ENCODE data around the gene ISM2. TPM values are rescaled to one million over a fixed set of nuclear protein-coding genes. Genes with fewer than 3 reads are reported as not detected.

The ISM2 gene
- total and polyA plus RNA-seq, 9 of the 15 experiments (the other 6 are each of a cell fraction or from before 2014, with no cell fraction given): 0.08 to 0.11 TPM; not detected in 7

DNA sequence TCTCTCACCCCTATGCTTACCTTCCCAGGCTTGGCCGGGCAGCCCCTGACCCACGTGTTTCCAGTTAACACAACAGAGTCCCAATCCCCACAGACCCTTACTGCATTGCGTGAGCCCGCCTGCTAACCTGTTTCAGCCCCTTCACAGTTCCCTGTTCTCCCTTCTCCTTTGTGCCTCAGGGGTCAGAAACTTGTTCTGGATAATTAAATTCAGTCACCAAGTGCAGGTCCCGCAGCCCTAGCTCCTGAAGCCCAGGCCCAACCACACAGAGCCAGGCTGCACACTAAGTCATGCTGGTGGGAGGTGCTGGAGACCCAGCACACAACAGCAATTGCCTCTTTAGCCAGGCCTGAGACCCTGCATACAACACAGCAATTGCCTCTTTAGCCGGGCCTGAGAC, 9.6 kb downstream of the ISM2 start:
- intact Hi-C loops (cut with micrococcal nuclease): no loop called here

More for the DNA sequence above, 9.6 kb downstream of the ISM2 start:
- FAIRE-seq: no peak
- peaks cover 10 to 36% of the 10 kb centered on the region in 2 experiments; a peak in 4 of 5 replicates for H3K27me3 ChIP-seq (ENCODE audit: control insufficient read depth in 2 of 2, insufficient read depth in 2 of 2, low read length in 2 of 2)
- in situ Hi-C loops (cut with MboI): no loop called here
- TF ChIP-seq PTRF (tag; IDR thresholded peaks at IDR 0.05) (no peak), ZNF217 (CRISPR knock-in tag; IDR thresholded peaks at IDR 0.05) (no peak), KDM5B (IDR thresholded peaks at IDR 0.05; ENCODE audit: insufficient replicate concordance, low read depth, low read length) (no peak), CTBP1 (IDR thresholded peaks at IDR 0.05; ENCODE audit: borderline replicate concordance) (no peak), ZBTB1 (CRISPR knock-in tag; IDR thresholded peaks at IDR 0.05; ENCODE audit: borderline replicate concordance, low read depth) (no peak), ZKSCAN3 (CRISPR knock-in tag; IDR thresholded peaks at IDR 0.05) (no peak), RBM25 (IDR thresholded peaks at IDR 0.05; ENCODE audit: low read depth, low read length, severe bottlenecking) (no peak), TBP (optimal IDR thresholded peaks at IDR 0.05; ENCODE audit: low read depth, low read length) (no peak), ETS2 (tag; IDR thresholded peaks at IDR 0.05; ENCODE audit: borderline replicate concordance, poor library complexity, severe bottlenecking) (no peak), SMARCA5 (IDR thresholded peaks at IDR 0.05) (no peak), MXI1 (IDR thresholded peaks at IDR 0.05; ENCODE audit: low read depth, low read length) (no peak), ZNF12 (CRISPR knock-in tag; IDR thresholded peaks at IDR 0.05) (no peak), TRIM24 (IDR thresholded peaks at IDR 0.05) (no peak)
- TF ChIP-seq, protein P1, sequence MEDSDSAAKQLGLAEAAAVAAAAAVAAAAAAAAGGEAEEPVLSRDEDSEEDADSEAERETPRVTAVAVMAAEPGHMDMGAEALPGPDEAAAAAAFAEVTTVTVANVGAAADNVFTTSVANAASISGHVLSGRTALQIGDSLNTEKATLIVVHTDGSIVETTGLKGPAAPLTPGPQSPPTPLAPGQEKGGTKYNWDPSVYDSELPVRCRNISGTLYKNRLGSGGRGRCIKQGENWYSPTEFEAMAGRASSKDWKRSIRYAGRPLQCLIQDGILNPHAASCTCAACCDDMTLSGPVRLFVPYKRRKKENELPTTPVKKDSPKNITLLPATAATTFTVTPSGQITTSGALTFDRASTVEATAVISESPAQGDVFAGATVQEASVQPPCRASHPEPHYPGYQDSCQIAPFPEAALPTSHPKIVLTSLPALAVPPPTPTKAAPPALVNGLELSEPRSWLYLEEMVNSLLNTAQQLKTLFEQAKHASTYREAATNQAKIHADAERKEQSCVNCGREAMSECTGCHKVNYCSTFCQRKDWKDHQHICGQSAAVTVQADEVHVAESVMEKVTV (CRISPR knock-in tag; IDR thresholded peaks at IDR 0.05): no peak
- TF ChIP-seq, protein P2, sequence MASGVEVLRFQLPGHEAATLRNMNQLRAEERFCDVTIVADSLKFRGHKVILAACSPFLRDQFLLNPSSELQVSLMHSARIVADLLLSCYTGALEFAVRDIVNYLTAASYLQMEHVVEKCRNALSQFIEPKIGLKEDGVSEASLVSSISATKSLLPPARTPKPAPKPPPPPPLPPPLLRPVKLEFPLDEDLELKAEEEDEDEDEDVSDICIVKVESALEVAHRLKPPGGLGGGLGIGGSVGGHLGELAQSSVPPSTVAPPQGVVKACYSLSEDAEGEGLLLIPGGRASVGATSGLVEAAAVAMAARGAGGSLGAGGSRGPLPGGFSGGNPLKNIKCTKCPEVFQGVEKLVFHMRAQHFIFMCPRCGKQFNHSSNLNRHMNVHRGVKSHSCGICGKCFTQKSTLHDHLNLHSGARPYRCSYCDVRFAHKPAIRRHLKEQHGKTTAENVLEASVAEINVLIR (CRISPR knock-in tag; IDR thresholded peaks at IDR 0.05): no peak
- TF ChIP-seq, protein P3, sequence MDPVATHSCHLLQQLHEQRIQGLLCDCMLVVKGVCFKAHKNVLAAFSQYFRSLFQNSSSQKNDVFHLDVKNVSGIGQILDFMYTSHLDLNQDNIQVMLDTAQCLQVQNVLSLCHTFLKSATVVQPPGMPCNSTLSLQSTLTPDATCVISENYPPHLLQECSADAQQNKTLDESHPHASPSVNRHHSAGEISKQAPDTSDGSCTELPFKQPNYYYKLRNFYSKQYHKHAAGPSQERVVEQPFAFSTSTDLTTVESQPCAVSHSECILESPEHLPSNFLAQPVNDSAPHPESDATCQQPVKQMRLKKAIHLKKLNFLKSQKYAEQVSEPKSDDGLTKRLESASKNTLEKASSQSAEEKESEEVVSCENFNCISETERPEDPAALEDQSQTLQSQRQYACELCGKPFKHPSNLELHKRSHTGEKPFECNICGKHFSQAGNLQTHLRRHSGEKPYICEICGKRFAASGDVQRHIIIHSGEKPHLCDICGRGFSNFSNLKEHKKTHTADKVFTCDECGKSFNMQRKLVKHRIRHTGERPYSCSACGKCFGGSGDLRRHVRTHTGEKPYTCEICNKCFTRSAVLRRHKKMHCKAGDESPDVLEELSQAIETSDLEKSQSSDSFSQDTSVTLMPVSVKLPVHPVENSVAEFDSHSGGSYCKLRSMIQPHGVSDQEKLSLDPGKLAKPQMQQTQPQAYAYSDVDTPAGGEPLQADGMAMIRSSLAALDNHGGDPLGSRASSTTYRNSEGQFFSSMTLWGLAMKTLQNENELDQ (CRISPR knock-in tag; IDR thresholded peaks at IDR 0.05; ENCODE audit: borderline replicate concordance): no peak
- TF ChIP-seq, protein P4, sequence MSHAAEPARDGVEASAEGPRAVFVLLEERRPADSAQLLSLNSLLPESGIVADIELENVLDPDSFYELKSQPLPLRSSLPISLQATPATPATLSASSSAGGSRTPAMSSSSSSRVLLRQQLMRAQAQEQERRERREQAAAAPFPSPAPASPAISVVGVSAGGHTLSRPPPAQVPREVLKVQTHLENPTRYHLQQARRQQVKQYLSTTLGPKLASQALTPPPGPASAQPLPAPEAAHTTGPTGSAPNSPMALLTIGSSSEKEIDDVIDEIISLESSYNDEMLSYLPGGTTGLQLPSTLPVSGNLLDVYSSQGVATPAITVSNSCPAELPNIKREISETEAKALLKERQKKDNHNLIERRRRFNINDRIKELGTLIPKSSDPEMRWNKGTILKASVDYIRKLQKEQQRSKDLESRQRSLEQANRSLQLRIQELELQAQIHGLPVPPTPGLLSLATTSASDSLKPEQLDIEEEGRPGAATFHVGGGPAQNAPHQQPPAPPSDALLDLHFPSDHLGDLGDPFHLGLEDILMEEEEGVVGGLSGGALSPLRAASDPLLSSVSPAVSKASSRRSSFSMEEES (CRISPR knock-in tag; IDR thresholded peaks at IDR 0.05): no peak
- no peak overlapping the region for H3K4me2 ChIP-seq (ENCODE audit: insufficient read depth, low read length)
- H3K9me1 ChIP-seq (ENCODE audit: control insufficient read depth, insufficient read depth, low read length): no peaks in the 10 kb centered on the region
- no peaks in the 10 kb centered on the region for H3K79me2 ChIP-seq (ENCODE audit: control insufficient read depth, insufficient read depth, low read length)
- no peaks in the 10 kb centered on the region for H4K20me1 ChIP-seq (replicated peaks; ENCODE audit: control insufficient read depth, insufficient read depth, low read length)
- CTCF ChIA-PET (ENCODE audit: low intra/inter-chr PET ratio): no interaction called here
- no peak overlapping the region for H2AFZ ChIP-seq (ENCODE audit: low read depth, low read length)
- POLR2A ChIA-PET: interaction anchor here (0.7 kb wide), 1 partner anchor 28 kb away, joined by 3 read pairs; no protein-coding TSS in a partner anchor
- no peaks in the 10 kb centered on the region for H3K9me3 ChIP-seq (replicated peaks; ENCODE audit: control insufficient read depth, insufficient read depth, low read depth, low read length)
- no peak overlapping the region for H3K9ac ChIP-seq (ENCODE audit: insufficient read depth in 1 of 2, low read depth in 2 of 2, low read length in 2 of 2)
- no peak for DNase-seq (ENCODE audit: extremely low read depth in 1 of 4, low spot score in 3 of 4)
- no TSS peak for BruUV-seq (replicated peaks)
- H3K4me1 ChIP-seq (replicated peaks in 1 of 2; ENCODE audit: control insufficient read depth in 2 of 2, insufficient read depth in 2 of 2, low read length in 2 of 2): no peaks in the 10 kb centered on the region; a peak in 1 of 5 replicates
- WGBS (ENCODE audit: insufficient coverage, low coverage, missing lambda C conversion rate): 7% methylated on average over 5 of the region's 6 CpGs
- ATAC-seq: no peak
- no peak overlapping the region for H3K27ac ChIP-seq (ENCODE audit: extremely low read depth, low read depth, low read length)
- H3K4me3 ChIP-seq: no peak overlapping the region
- no peaks in the 10 kb centered on the region for H3K36me3 ChIP-seq (ENCODE audit: control insufficient read depth, insufficient read depth, low read length)
